Measurements from ENCODE around the gene CORIN. TPM values are rescaled to one million over a fixed set of nuclear protein-coding genes. Genes with fewer than 3 reads are reported as not detected.

Gene CORIN
- polyA plus RNA-seq, 1 of the 3 experiments (the other 2 are of a cell fraction) = 1.1 TPM

GRCh38 chr4:47731182-47731581 is 106.7 kb downstream of the CORIN start:
- H3K9me2 ChIP-seq = no peaks in the 10 kb centered on the region
- ChIA-PET POLR2A (no interaction called here), CTCF (no interaction called here)
- H3K27ac ChIP-seq (ENCODE audit: low read depth in 2 of 2, low read length in 1 of 2) = no peak overlapping the region
- H3K9ac ChIP-seq = no peak overlapping the region
- H3K9me3 ChIP-seq = no peaks in the 10 kb centered on the region
- H3K4me2 ChIP-seq = no peak overlapping the region
- no peaks in the 10 kb centered on the region for H3K36me3 ChIP-seq (replicated peaks in 1 of 2; ENCODE audit: control insufficient read depth in 1 of 2, insufficient read depth in 2 of 2, low read length in 1 of 2)
- H3K27me3 ChIP-seq (ENCODE audit: insufficient read depth) = no peaks in the 10 kb centered on the region
- no peaks in the 10 kb centered on the region for H3K4me1 ChIP-seq (ENCODE audit: control insufficient read depth in 1 of 2, insufficient read depth in 2 of 2, low read depth in 1 of 2, low read length in 1 of 2)
- H2AFZ ChIP-seq (ENCODE audit: low read depth) = no peak overlapping the region
- 69% methylated on average over 3 of the region's 3 CpGs for WGBS (ENCODE audit: low lambda C conversion rate)
- DNase-seq = no peak
- H4K20me1 ChIP-seq (ENCODE audit: insufficient read depth) = no peaks in the 10 kb centered on the region
- H3K79me2 ChIP-seq (ENCODE audit: insufficient read depth) = no peaks in the 10 kb centered on the region
- TF ChIP-seq PBX3 (IDR thresholded peaks at IDR 0.05) (no peak), USF2 (IDR thresholded peaks at IDR 0.05; ENCODE audit: borderline replicate concordance, low read depth, low read length) (no peak), NRF1 (IDR thresholded peaks at IDR 0.05; ENCODE audit: low read depth, low read length) (no peak), YY1 (IDR thresholded peaks at IDR 0.05; ENCODE audit: low read depth) (no peak), RCOR1 (IDR thresholded peaks at IDR 0.05; ENCODE audit: low read length) (no peak), JUND (IDR thresholded peaks at IDR 0.05) (no peak), MEF2A (IDR thresholded peaks at IDR 0.05; ENCODE audit: borderline replicate concordance, low read depth) (no peak), TAF1 (IDR thresholded peaks at IDR 0.05; ENCODE audit: borderline replicate concordance, low read depth, low read length) (no peak), EZH2phosphoT487 (IDR thresholded peaks at IDR 0.05; ENCODE audit: borderline replicate concordance, low read depth) (no peak), RFX5 (IDR thresholded peaks at IDR 0.05; ENCODE audit: low read length) (no peak), RXRA (IDR thresholded peaks at IDR 0.05; ENCODE audit: borderline replicate concordance, low read depth) (no peak), RAD21 (IDR thresholded peaks at IDR 0.05; ENCODE audit: low read length) (no peak), FOXJ3 (CRISPR knock-in tag; IDR thresholded peaks at IDR 0.05) (no peak), USF1 (IDR thresholded peaks at IDR 0.05; ENCODE audit: borderline replicate concordance, low read depth) (no peak), GATA2 (CRISPR knock-in tag; IDR thresholded peaks at IDR 0.05) (no peak), CHD2 (IDR thresholded peaks at IDR 0.05; ENCODE audit: low read length, partially characterized antibody) (no peak), MAX (IDR thresholded peaks at IDR 0.05; ENCODE audit: low read depth) (no peak), TCF12 (IDR thresholded peaks at IDR 0.05) (no peak), ELF1 (IDR thresholded peaks at IDR 0.05) (no peak), CTCF (IDR thresholded peaks at IDR 0.05) (no peak)
- H3F3A ChIP-seq (replicated peaks; ENCODE audit: insufficient read depth) = no peaks in the 10 kb centered on the region
- H3K4me3 ChIP-seq (ENCODE audit: low read depth in 2 of 2, low read length in 1 of 2) = no peak overlapping the region

Measured in SK-N-SH (cell line).